Adrenal gland (tissue), 5 donors: ENCODE data around the gene AUTS2.

ENCODE experiments used
- POLR2A ChIP-seq, 2 donors: fragments of 450-650 bp; IDR thresholded peaks; one replicate each; pipeline ENCODE4 v1.6.1; 2017; ENCODE audit warnings: antibody characterized with exemption in 2 of 2, mild to moderate bottlenecking in 2 of 2, moderate library complexity in 1 of 2
- TF ChIP-seq, protein P1 (sequence below), 6 experiments: fragments of 450-650 bp in 4 of 6; fragments of 200-600 bp in 2 of 6; sonication (generic) in 1 of 6; IDR thresholded peaks; 1 replicate in 5 of 6; 2 replicates in 1 of 6; pipeline versions ENCODE4 v1.5.1 to v1.8.0; 2016 to 2021; ENCODE audit warnings: antibody characterized with exemption in 6 of 6, mild to moderate bottlenecking in 2 of 6, moderate library complexity in 1 of 6
- donor health status: DM: no; HTN: no; CAD: no.

DNA sequence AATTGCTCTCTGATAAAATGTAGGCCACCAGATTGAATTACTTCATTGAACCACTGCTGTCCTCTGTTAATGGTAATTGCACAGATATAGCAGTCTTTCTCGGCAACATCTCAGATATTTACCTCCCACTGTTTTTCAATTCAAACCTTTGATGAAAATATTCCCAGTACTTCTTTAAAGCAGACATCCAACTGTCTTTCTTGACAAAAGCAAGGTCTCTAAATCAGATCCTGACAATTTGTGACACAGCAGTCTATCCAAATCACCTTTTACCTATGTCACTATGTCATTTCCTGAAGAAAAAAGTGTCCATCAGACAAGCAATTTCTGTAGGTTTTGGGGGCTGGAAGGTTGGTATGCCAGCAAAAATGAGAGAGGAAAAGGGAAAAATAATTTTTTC, 555.7 kb downstream of the AUTS2 start:
- TF ChIP-seq, protein P1, sequence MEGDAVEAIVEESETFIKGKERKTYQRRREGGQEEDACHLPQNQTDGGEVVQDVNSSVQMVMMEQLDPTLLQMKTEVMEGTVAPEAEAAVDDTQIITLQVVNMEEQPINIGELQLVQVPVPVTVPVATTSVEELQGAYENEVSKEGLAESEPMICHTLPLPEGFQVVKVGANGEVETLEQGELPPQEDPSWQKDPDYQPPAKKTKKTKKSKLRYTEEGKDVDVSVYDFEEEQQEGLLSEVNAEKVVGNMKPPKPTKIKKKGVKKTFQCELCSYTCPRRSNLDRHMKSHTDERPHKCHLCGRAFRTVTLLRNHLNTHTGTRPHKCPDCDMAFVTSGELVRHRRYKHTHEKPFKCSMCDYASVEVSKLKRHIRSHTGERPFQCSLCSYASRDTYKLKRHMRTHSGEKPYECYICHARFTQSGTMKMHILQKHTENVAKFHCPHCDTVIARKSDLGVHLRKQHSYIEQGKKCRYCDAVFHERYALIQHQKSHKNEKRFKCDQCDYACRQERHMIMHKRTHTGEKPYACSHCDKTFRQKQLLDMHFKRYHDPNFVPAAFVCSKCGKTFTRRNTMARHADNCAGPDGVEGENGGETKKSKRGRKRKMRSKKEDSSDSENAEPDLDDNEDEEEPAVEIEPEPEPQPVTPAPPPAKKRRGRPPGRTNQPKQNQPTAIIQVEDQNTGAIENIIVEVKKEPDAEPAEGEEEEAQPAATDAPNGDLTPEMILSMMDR (IDR thresholded peaks at IDR 0.05): no peak
- TF ChIP-seq POLR2A (IDR thresholded peaks at IDR 0.05): no peak
